GM19035 (cell line): ENCODE data around the gene MRTFB.
"Not testable (repeated sequence)": the region's sequence is repeated elsewhere in the genome, so short reads cannot be mapped to it uniquely, and the experiment has no call there.

Experiments used
- ATAC-seq: cut with Tn5 transposase; IDR thresholded peaks from one replicate; pipeline ENCODE4 v1.9.1; 2021; ENCODE audit not compliant: unreplicated experiment

The MRTFB gene

GRCh38 chr16:14181371-14182050 is 110.4 kb downstream of the MRTFB start:
- ATAC-seq = no peak

GRCh38 chr16:14182999-14183398 is 111.9 kb downstream of the MRTFB start:
- no peak for ATAC-seq

- ATAC-seq = not testable (repeated sequence)
Measured at GRCh38 chr16:14183962-14184361, 112.8 kb downstream of the MRTFB start.

- ATAC-seq = no peak
Measured at GRCh38 chr16:14186007-14186794, 115.1 kb downstream of the MRTFB start.

GRCh38 chr16:14186795-14187221 is 115.7 kb downstream of the MRTFB start:
- ATAC-seq = no peak

GRCh38 chr16:14187517-14188338 is 116.6 kb downstream of the MRTFB start:
- no peak for ATAC-seq

- ATAC-seq = peak; percentile 63
Measured at GRCh38 chr16:14193316-14193871, 122.3 kb downstream of the MRTFB start.

- no peak for ATAC-seq
Measured at GRCh38 chr16:14194721-14195120, 123.6 kb downstream of the MRTFB start.

- ATAC-seq = no peak
Measured at GRCh38 chr16:14196011-14196410, 124.9 kb downstream of the MRTFB start.

GRCh38 chr16:14196539-14196938 is 125.4 kb downstream of the MRTFB start:
- no peak for ATAC-seq

GRCh38 chr16:14198012-14198411 is 126.9 kb downstream of the MRTFB start:
- no peak for ATAC-seq

- ATAC-seq = no peak
Measured at GRCh38 chr16:14198572-14198971, 127.5 kb downstream of the MRTFB start.

GRCh38 chr16:14199199-14199598 is 128.1 kb downstream of the MRTFB start:
- ATAC-seq = no peak

- no peak for ATAC-seq
Measured at GRCh38 chr16:14199624-14200023, 128.5 kb downstream of the MRTFB start.

- no peak for ATAC-seq
Measured at GRCh38 chr16:14202095-14202494, 131.0 kb downstream of the MRTFB start.

- no peak for ATAC-seq
Measured at GRCh38 chr16:14202697-14203096, 131.6 kb downstream of the MRTFB start.

GRCh38 chr16:14203166-14203565 is 132.0 kb downstream of the MRTFB start:
- no peak for ATAC-seq

- ATAC-seq = no peak
Measured at GRCh38 chr16:14205666-14206065, 134.5 kb downstream of the MRTFB start.

- no peak for ATAC-seq
Measured at GRCh38 chr16:14211856-14212543, 140.9 kb downstream of the MRTFB start.

- ATAC-seq = no peak
Measured at GRCh38 chr16:14215941-14216340, 144.8 kb downstream of the MRTFB start.

- no peak for ATAC-seq
Measured at GRCh38 chr16:14219983-14220382, 148.9 kb downstream of the MRTFB start.
